ENCODE measurements around the gene GDF7. TPM values are rescaled to one million over a fixed set of nuclear protein-coding genes. Genes with fewer than 3 reads are reported as not detected.

The GDF7 gene
- polyA plus RNA-seq, 3 donors = 2.6 to 4.8 (median 3.9) TPM

GRCh38 chr2:20625491-20626391, 41.2 kb upstream of the GDF7 start:
- no peak for DNase-seq (ENCODE audit: extremely low read depth in 1 of 11, low read depth in 9 of 11, low spot score in 4 of 11)

DNA sequence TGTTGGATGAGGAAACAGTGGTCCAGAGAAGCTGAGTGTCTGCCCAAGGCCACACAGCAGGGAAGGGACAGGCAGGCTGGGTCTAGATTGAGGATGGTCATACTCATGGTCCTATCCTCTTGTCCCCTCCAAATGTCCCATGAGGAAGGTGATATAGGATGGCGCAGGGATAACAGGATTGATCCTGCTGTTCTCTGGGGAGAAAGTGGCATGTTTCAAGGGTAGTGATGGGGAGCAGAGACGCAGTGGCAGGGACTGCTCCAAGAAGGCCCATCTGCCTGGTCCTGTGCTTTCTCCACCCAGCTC, 40.6 kb upstream of the GDF7 start:
- DNase-seq (ENCODE audit: extremely low read depth in 1 of 11, low read depth in 9 of 11, low spot score in 4 of 11) = no peak

GRCh38 chr2:20626698-20627513, 40.0 kb upstream of the GDF7 start:
- no peak for DNase-seq (ENCODE audit: extremely low read depth in 1 of 11, low read depth in 9 of 11, low spot score in 4 of 11)

GRCh38 chr2:20627712-20628380, 39.1 kb upstream of the GDF7 start:
- DNase-seq (ENCODE audit: extremely low read depth in 1 of 11, low read depth in 9 of 11, low spot score in 4 of 11) = no peak

DNA sequence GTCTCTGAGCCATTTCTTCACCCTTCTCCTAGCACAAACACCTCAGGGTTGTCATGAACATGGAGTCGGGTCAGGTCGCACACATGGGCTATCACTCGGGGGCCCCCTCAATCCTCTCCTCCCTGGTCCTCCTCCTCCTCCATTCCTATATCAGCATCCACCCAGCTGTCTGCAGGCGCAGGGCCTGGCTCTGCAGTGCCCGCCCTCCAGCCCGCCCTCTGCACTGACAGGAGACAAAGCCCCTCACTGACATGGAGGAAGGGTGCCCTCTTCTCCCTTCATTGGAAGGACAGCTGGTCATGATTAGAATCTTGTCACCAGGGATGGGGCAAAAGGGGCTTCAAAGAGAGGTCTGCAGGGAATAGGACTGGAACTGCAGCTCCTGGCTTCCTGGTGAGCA, 37.8 kb upstream of the GDF7 start:
- no peak for DNase-seq (ENCODE audit: extremely low read depth in 1 of 11, low read depth in 9 of 11, low spot score in 4 of 11)

DNA sequence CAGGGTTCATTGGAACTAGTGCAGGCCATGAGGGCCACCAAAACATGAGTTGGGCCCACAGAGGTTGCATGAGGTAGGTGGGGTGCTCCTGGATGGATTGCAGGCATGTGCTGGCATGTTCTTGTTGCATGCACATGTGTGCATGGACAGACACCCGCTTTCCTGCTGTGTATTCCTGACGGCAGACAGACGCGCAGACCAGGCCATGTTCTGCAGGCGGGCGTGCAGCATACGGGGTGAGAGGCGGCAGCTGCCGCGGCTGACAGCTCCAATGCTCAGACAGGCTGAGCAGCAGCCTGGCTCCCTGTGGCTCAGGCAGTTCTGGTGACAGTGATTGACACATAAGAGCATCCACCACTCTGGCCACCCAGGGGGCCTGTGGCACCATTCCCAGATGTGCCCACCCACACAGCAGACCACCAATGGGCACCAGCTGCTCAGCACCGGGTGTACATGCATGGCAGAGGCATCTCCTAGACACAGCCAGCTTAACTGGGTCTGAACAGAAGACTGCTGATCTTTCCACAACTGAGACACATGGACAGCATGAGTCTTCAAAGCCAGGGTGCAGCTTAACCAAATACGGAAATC, 37.3 kb upstream of the GDF7 start:
- DNase-seq (ENCODE audit: extremely low read depth in 1 of 11, low read depth in 9 of 11, low spot score in 4 of 11) = no peak

- DNase-seq (ENCODE audit: extremely low read depth in 1 of 11, low read depth in 9 of 11, low spot score in 4 of 11) = no peak
These were observed 36.0 kb upstream of the GDF7 start for GRCh38 chr2:20630967-20631366.

DNA sequence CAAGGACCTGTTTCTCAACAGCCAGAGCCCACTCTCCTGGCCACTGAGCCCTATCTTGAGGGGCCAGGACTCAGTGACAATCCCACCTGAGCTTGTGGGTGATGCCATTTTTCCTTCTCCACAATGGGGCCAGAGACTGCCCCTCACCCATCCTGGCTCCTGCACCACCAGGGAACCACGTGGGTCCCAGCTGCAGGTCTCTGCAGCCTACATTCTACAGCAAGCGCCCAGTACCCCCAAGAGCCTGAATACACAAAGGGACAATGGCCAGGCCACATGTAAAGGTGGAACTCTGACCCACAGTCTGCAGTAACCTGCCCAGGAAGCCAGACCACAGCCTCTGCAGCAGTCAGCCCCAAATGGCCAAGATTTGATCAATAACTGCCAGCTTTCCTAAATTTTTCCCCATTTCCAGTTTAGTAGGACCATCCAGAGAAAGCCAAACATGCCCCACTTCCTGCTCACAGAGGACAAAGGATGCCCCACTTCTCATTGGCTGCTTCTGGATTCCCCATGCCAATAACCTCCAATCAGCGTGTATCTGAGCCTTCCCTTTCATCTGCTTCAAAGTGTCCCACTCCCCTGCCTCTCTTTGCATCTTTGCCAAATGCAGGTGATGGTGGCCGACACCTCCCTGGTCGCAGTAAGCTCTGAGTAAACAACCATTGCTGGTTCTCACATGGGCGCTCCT, 35.2 kb upstream of the GDF7 start:
- no peak for DNase-seq (ENCODE audit: extremely low read depth in 1 of 11, low read depth in 9 of 11, low spot score in 4 of 11)

- no peak for DNase-seq (ENCODE audit: extremely low read depth in 1 of 11, low read depth in 9 of 11, low spot score in 4 of 11)
These were observed 34.4 kb upstream of the GDF7 start for GRCh38 chr2:20632446-20632990.

DNA sequence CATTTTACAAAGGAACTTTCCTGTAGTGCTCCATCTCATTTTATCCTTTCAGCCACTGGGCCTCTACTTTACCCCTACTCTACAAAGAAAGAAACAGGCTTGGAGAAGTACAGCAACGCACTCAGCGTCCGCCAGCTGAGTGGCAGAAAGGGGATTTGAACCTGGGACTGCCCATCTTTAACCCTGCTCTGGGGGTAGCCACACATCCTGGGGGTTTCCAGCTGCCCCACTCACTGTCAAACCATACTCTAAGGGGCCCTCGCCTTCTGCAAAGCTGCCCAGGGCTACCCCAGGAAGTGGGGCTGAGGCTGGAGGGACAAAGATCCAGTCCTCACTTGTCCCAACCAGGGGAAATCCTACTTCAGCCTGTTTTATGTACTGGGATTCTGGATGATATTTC, 33.9 kb upstream of the GDF7 start:
- no peak for DNase-seq (ENCODE audit: extremely low read depth in 1 of 11, low read depth in 9 of 11, low spot score in 4 of 11)

DNA sequence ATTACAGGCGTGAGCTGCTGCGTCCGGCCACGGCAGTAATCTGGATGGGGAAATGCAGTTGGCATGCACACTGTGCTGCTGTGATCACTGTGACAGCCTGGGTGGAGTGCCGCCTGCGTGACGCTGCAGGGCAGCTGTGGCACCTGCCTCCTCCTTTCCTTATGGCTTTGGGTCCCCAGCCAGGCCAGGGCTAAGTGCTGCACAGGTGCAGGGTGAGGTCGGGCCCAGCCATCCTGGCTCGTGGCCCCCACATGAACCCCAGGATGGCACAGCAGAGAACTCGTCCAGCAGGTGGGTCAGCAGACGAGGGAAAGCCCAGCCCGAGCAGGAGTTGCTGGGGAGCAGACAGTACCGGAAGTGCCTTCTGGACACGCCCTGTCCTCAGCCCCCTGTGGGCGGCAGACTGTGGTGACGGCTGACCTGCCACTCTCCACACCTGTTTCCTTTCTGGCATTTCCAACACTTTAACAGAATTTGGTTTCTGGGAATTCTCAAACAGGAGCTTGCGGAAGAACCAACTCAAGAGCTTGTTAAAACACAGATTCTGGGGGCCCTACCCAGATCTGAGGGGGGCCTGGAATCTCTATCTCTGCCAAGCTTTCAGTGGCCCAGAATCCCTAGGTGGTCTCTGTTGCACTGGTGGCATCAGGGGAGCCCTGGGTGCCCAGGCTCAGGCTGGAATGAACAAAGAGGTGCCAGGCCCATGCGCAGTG, 33.0 kb upstream of the GDF7 start:
- no peak for DNase-seq (ENCODE audit: extremely low read depth in 1 of 11, low read depth in 9 of 11, low spot score in 4 of 11)

DNA sequence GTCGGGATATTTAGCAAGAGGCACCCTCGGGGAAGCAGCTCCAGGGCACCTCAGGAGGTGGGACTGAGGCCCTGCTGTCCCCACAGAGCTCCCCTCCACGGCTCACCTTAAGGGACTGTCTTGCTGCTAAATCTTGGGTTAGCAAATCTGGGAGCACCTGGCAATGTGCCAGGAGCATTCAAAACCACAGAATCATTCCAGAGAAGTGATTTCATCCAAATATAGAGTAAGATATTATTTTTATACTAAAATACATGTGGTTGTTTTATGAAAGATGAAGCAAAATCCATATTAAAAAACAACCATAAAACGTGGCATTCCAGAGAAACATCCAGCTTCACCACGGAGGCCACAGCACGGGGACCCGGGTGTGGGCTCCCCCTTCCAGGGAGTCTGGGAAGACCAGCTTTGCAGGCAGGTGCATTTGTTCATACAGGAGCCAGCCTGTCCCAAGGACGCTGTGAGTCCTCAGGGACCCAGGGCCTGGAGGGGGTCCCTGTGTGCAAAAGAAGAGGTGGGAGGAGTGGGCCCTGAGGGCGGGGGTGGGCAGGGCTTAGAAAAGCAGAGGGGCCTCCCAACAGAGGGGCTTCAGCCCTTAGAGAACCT, 32.3 kb upstream of the GDF7 start:
- no peak for DNase-seq (ENCODE audit: extremely low read depth in 1 of 11, low read depth in 9 of 11, low spot score in 4 of 11)

DNA sequence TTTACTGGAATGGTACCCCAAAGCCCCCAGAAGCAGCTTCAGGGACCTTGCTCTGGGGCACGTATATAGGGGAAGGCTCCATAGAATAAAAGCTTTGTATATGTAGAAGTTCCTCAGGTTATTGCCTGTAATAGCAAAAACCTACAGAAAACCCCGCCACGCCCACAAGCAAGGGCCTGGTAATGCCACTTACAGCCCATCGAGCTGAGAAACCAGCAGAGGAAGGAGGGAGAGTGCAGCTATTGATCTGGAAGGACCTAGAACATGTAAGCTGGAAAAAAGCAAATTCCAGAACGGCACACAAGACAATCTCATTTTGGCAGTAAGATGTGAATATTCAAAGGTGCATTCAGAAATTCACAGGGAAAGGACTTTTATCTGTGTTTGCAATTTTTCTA, 31.8 kb upstream of the GDF7 start:
- no peak for DNase-seq (ENCODE audit: extremely low read depth in 1 of 11, low read depth in 9 of 11, low spot score in 4 of 11)

DNA sequence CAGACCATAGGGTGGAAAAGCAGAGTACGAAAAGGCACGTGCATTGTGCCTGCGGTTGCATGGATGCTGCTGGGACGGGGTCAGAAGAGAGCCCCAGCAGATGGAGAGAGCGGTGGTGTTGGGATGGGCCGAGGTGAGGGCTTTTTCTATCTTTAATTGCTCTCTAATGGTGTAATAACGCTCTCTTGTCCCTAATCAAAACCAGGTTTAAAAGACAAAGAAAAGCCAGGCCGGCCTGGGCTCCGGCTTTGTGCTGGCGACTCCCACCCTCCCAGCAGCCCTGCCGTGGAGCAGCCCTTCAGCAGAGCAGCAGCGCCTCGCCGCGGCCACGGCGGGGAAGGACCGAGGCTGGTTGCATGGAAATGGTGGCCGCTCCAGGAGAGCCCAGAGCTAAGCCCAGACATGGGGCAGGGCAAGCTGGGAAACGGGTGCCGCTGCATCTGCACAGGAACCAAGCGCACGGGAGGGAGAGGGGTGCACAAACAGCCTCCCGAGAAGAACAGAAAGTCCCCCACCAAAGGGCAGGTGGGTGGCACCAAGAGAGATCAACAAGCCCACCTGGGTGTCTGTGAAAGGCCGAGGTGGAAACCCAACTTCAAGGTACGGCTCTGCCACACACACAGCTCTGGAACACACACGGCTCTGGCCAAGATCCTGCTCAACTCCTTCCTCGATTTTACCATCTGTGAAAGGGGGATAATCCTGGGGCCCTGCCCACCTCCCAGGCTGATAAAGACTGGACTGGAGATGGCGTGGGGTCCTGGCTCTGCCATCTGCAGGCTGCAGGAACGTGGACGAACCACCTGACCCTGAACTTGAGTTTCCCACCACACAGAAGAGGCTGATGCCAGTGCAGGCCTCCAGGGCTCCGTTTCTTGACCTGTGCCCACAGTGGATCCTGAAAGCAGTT, 31.0 kb upstream of the GDF7 start:
- peak in 6 of 11 donors; percentile 67 to 82 (median 76) for DNase-seq (ENCODE audit: extremely low read depth in 1 of 11, low read depth in 9 of 11, low spot score in 4 of 11)

GRCh38 chr2:20637147-20637546, 29.8 kb upstream of the GDF7 start:
- no peak for DNase-seq (ENCODE audit: extremely low read depth in 1 of 11, low read depth in 9 of 11, low spot score in 4 of 11)

DNA sequence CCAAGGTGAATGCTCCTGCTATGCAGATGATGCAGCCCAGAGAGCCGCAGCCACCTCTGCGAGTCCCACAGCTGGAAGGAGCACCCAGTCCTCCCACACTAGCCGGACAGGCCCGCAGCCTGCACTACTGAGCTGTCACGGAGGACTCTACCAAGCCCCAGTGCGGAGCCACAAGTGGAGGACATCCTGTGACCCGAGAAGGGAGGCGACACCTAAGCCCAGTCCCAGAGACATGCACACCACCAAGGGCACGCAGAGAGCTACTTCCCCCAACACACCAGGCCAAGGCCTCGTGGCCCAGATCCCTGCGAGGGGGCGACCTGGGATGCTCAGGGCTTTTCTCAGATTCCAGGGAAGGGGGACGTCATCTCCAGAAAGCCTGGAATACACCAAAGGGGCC, 28.9 kb upstream of the GDF7 start:
- no peak for DNase-seq (ENCODE audit: extremely low read depth in 1 of 11, low read depth in 9 of 11, low spot score in 4 of 11)
